ENCODE measurements around the gene GP5.

GP5 gene

DNA sequence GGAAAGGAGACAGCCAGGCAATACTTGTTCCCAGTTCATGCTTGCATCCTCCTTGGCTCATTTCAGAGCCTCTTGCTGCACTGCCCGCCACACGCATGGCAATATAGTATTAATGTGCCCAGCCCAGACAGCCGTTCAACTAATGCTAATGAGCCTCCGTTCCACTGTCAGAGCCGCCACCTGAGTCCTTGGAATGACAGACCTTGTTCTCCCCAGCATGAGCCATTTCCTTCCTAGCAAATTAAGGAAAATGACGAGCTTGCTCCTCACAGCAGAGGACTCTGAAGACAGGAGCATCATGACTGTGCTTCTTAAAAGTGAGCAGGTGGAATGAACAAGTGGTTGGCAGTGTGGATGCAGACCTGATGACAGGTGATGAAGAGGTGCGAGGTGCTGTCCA lies 18.7 kb downstream of the GP5 start:
- no peak overlapping the region for H3K4me3 ChIP-seq (ENCODE audit: low read depth, low read length)
- TF ChIP-seq CTCF (IDR thresholded peaks at IDR 0.05; ENCODE audit: low read depth, low read length), result no peak

- TF ChIP-seq CTCF (IDR thresholded peaks at IDR 0.05; ENCODE audit: low read depth, low read length), result no peak
- no peak overlapping the region for H3K4me3 ChIP-seq (ENCODE audit: low read depth, low read length)
Observed at GRCh38 chr3:194379651-194380050, 19.4 kb downstream of the GP5 start.

DNA sequence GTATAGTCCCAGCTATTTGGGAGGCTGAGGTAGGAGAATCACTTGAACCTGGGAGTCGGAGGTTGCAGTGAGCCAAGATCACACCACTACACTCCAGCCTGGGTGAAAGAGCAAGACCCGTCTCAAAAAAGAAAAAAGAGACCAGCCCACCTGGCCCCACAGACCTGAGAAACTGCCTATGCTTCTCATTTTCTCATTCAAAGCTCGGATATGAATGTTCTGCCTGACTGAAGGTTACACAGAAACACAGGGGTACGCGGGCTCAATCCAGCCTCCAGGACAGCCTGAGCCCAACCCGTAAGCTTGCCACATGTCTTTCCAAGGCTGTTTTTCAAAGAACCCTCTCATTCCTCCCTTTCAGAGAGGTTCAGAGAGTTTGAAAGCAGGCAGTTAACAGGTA lies 19.8 kb downstream of the GP5 start:
- TF ChIP-seq CTCF (IDR thresholded peaks at IDR 0.05; ENCODE audit: low read depth, low read length), result no peak
- no peak overlapping the region for H3K4me3 ChIP-seq (ENCODE audit: low read depth, low read length)

DNA sequence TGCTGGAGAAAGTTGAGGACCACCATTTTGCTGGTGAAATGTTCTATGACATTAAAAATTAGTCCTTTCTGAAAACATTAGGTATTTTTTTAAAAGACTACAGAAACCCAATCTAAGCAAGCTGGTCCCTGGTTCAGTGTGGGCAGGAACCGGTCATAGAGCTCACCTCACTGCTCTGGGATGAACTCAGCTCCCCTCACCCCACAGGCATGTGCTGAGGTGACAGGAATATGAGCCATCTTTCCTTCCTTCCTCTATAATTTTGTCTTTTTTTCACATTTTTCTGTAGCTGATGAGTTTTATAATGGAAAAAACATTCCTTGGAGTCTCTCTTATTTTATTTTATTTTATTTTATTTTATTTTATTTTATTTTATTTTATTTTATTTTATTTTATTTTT lies 21.4 kb downstream of the GP5 start:
- TF ChIP-seq CTCF (IDR thresholded peaks at IDR 0.05; ENCODE audit: low read depth, low read length), result no peak
- H3K4me3 ChIP-seq (ENCODE audit: low read depth, low read length), result no peak overlapping the region

DNA sequence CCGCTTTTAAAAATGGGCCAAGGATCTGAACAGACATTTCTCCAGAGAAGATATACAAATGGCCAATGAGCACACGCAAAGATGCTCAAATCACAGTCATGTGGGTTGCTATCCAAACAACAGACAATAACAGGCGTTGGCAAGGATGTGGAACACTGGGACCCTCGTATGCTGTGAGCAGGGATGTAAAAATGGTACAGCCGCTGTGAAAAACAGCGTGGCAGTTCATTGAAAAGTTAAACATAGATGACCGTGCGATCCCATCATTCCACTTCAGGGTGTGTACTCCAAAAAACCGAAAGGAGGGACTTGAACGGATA lies 22.9 kb downstream of the GP5 start:
- TF ChIP-seq CTCF (IDR thresholded peaks at IDR 0.05; ENCODE audit: low read depth, low read length), result no peak

DNA sequence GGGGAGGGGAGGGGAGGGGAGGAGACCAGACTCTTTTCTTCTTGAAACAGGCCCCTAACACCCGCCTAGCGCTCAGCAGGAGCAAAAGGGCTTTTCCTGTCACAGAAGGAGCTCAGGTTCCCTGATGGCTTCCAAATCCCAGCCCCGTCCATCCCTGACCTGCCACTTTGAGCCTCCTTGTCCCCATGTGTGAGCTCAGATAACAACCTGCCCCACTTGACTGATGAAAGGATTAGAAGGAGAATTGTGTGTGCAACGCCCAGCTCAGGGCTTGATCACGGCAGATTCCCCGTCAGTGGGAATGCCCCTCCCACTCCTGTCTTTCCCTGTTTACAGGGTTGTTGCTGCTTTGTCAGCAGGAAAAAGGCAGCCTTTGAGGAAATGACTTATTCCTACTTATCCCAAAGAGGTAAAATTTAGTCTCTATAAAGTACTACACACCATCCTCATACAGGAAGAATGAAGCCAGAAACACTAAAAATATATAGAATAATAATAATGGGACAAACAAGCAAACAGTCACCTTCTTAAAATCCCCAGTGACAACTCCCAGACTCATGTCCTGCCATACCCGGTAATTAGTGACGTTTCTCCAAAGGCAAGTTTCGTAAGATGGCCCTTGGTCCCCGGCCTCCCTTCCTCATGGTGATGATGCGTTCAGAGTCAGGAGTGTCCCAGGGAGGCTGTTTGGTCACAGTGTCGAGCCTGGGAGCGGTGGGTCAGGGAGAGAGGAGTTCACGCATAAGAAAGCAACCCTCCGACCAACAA lies 23.4 kb downstream of the GP5 start:
- H3K4me3 ChIP-seq (ENCODE audit: low read depth, low read length), result no peak overlapping the region
- TF ChIP-seq CTCF (IDR thresholded peaks at IDR 0.05; ENCODE audit: low read depth, low read length), result no peak

More for the DNA sequence above, 22.9 kb downstream of the GP5 start:
- no peak overlapping the region for H3K4me3 ChIP-seq (ENCODE audit: low read depth, low read length)

GRCh38 chr3:194374935-194375334 lies 24.1 kb downstream of the GP5 start:
- no peak for TF ChIP-seq CTCF (IDR thresholded peaks at IDR 0.05; ENCODE audit: low read depth, low read length)
- H3K4me3 ChIP-seq (ENCODE audit: low read depth, low read length), result no peak overlapping the region
